Measurements from ENCODE around the gene GAL3ST2. TPM values are rescaled to one million over a fixed set of nuclear protein-coding genes. Genes with fewer than 3 reads are reported as not detected.

Gene GAL3ST2
- total and polyA plus RNA-seq, 2 experiments from 2014 or later: not detected

DNA sequence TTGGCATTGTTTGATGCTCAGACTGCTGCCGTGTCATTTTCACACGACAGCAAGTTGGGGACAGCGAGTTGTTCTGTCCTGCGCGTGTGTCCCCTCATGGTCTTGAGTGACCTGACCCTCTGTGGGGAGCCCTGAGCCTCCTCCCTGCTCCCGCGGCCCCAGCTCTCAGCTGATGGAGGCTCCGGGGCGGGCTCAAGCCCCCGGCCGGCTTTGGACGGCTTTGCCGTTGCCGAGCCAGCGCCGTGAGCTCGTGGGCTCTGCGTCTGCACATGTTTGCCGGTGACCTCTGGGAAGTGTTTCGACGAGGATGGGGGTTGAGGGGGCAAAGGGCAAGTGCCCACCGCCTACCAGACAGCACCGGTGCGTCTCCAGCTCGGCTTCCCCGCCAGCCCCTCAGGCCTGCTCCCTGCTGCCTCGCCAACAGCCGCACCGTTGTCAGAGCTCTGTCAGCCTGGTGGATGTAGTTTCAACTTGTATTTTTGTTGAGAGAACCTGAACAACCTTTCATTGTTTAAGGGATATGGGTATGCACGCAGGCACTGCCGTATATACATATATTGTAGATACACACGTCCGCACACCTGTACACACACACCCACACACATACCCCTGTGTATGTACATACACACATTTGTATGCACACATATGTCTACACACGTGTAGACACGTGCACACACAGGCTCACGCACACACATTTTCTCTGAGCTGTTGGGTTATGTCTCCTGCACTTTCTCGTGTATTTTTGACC is 68.4 kb downstream of the GAL3ST2 start:
- WGBS, 2 experiments (ENCODE audit: low coverage in 1 of 2, low lambda C conversion rate in 2 of 2, missing lambda C conversion rate in 2 of 2): 39 to 42% methylated on average over 37 of the region's 37 CpGs
- no peaks in the 10 kb centered on the region for H4K20me1 ChIP-seq (ENCODE audit: insufficient read depth)
- H3K9me3 ChIP-seq (ENCODE audit: low read depth): no peaks in the 10 kb centered on the region
- no peaks in the 10 kb centered on the region for H3K79me2 ChIP-seq (ENCODE audit: insufficient read depth)
- H3K4me1 ChIP-seq (ENCODE audit: insufficient read depth): no peaks in the 10 kb centered on the region
- in situ Hi-C loops (cut with MboI): no loop called here
- H3K9ac ChIP-seq: peak overlapping the region; percentile 63
- no peaks in the 10 kb centered on the region for H3K9me2 ChIP-seq (ENCODE audit: insufficient read depth)
- peaks cover 21% of the 10 kb centered on the region for H3K27me3 ChIP-seq (replicated peaks; ENCODE audit: insufficient read depth)
- H2AFZ ChIP-seq: peak overlapping the region; percentile 75
- no peak overlapping the region for H3K27ac ChIP-seq
- TF ChIP-seq EZH2 (IDR thresholded peaks at IDR 0.05; ENCODE audit: insufficient read depth, poor library complexity, severe bottlenecking) (no peak), EZH2phosphoT487 (IDR thresholded peaks at IDR 0.05; ENCODE audit: insufficient read depth, low read depth) (no peak)
- H3K4me3 ChIP-seq: peak overlapping the region; percentile 50; the same call in 1 of the 2 replicates
- H3K4me2 ChIP-seq (ENCODE audit: unreplicated experiment): peak overlapping the region; percentile 77
- no peaks in the 10 kb centered on the region for H3K36me3 ChIP-seq (ENCODE audit: low read depth)
- no peaks in the 10 kb centered on the region for H3F3A ChIP-seq (ENCODE audit: insufficient read depth)
- no peak for DNase-seq

DNA sequence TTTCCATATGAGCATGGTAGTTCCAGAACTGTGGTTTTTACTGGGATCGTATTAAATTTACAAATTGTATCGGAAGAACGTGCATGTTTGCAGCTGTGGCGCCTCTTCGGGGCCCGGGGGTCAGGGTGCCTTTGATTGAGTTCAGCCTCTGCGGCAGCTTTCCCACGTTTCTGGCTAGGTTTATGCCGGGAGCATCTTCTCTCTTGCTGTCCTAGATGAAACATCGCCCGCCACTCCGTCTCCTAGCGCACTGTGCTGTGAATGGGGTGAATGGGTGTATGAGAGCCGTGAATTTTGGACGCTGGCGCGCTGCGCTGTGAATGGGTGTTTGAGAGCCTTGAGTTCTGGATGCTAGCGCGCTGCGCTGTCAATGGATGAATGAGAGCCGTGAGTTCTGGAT is 69.8 kb downstream of the GAL3ST2 start:
- Histone ChIP-seq H3K27me3 (replicated peaks; ENCODE audit: insufficient read depth) (peaks cover 21% of the 10 kb centered on the region), H3K4me1 (ENCODE audit: insufficient read depth) (no peaks in the 10 kb centered on the region), H3K4me2 (ENCODE audit: unreplicated experiment) (no peak overlapping the region), H2AFZ (no peak overlapping the region), H4K20me1 (ENCODE audit: insufficient read depth) (no peaks in the 10 kb centered on the region), H3K9ac (no peak overlapping the region), H3K79me2 (ENCODE audit: insufficient read depth) (no peaks in the 10 kb centered on the region), H3K27ac (no peak overlapping the region), H3K9me2 (ENCODE audit: insufficient read depth) (no peaks in the 10 kb centered on the region), H3F3A (ENCODE audit: insufficient read depth) (no peaks in the 10 kb centered on the region), H3K9me3 (ENCODE audit: low read depth) (no peaks in the 10 kb centered on the region), H3K4me3 (no peak overlapping the region), H3K36me3 (ENCODE audit: low read depth) (no peaks in the 10 kb centered on the region)
- DNase-seq: no peak
- TF ChIP-seq EZH2 (IDR thresholded peaks at IDR 0.05; ENCODE audit: insufficient read depth, poor library complexity, severe bottlenecking): no peak
- no peak for TF ChIP-seq EZH2phosphoT487 (IDR thresholded peaks at IDR 0.05; ENCODE audit: insufficient read depth, low read depth)
- in situ Hi-C loops (cut with MboI): no loop called here
- 52 to 55% methylated on average over 21 to 22 of the region's 22 CpGs for WGBS, 2 experiments (ENCODE audit: low coverage in 1 of 2, low lambda C conversion rate in 2 of 2, missing lambda C conversion rate in 2 of 2)

DNA sequence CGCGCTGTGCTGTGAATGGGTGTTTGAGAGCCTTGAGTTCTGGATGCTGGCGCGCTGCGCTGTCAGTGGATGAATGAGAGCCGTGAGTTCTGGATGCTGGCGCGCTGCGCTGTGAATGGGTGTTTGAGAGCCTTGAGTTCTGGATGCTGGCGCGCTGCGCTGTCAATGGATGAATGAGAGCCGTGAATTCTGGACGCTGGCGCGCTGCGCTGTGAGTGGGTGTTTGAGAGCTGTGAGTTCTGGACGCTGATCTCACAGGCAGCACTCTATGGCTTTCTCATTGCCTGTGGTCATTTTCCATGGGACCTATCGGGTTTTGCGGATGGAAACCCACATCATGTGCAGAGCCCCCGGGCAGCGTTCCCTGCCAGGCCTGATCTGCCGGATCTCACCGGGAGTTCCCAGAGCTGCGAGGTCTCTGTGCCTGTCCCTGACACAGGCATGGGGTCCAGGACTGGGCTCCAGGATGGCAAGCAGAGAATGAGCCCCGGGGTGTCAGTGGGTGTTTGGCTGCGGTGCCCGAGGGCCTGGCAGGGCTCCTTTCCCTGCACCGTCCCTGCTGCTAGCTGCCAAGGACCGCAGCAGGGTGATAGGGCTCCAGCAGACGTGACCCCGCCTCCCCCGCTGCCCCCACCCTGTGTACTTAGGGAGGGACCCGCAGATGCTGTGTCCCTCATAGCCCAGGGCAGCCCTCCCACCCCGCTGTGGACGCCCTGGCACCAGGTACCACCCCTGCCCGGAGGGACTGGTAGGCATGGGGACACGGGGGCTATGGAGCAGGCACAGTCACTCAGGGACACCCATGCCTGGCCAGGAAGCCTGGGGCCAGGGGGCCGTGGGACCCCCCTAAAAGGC is 72.4 kb downstream of the GAL3ST2 start:
- no peaks in the 10 kb centered on the region for H4K20me1 ChIP-seq (ENCODE audit: insufficient read depth)
- H3K27me3 ChIP-seq (replicated peaks; ENCODE audit: insufficient read depth): peaks cover 21% of the 10 kb centered on the region
- H3F3A ChIP-seq (ENCODE audit: insufficient read depth): no peaks in the 10 kb centered on the region
- DNase-seq: no peak
- H3K9ac ChIP-seq: no peak overlapping the region
- WGBS, 2 experiments (ENCODE audit: low coverage in 1 of 2, low lambda C conversion rate in 2 of 2, missing lambda C conversion rate in 2 of 2): 73 to 76% methylated on average over 19 to 38 of the region's 39 CpGs
- no peaks in the 10 kb centered on the region for H3K36me3 ChIP-seq (ENCODE audit: low read depth)
- H2AFZ ChIP-seq: no peak overlapping the region
- H3K9me2 ChIP-seq (ENCODE audit: insufficient read depth): no peaks in the 10 kb centered on the region
- in situ Hi-C loops (cut with MboI): no loop called here
- no peak overlapping the region for H3K4me2 ChIP-seq (ENCODE audit: unreplicated experiment)
- no peak overlapping the region for H3K27ac ChIP-seq
- H3K4me1 ChIP-seq (ENCODE audit: insufficient read depth): no peaks in the 10 kb centered on the region
- no peak overlapping the region for H3K4me3 ChIP-seq
- H3K9me3 ChIP-seq (ENCODE audit: low read depth): no peaks in the 10 kb centered on the region
- TF ChIP-seq EZH2phosphoT487 (IDR thresholded peaks at IDR 0.05; ENCODE audit: insufficient read depth, low read depth) (no peak), EZH2 (IDR thresholded peaks at IDR 0.05; ENCODE audit: insufficient read depth, poor library complexity, severe bottlenecking) (no peak)
- no peaks in the 10 kb centered on the region for H3K79me2 ChIP-seq (ENCODE audit: insufficient read depth)

DNA sequence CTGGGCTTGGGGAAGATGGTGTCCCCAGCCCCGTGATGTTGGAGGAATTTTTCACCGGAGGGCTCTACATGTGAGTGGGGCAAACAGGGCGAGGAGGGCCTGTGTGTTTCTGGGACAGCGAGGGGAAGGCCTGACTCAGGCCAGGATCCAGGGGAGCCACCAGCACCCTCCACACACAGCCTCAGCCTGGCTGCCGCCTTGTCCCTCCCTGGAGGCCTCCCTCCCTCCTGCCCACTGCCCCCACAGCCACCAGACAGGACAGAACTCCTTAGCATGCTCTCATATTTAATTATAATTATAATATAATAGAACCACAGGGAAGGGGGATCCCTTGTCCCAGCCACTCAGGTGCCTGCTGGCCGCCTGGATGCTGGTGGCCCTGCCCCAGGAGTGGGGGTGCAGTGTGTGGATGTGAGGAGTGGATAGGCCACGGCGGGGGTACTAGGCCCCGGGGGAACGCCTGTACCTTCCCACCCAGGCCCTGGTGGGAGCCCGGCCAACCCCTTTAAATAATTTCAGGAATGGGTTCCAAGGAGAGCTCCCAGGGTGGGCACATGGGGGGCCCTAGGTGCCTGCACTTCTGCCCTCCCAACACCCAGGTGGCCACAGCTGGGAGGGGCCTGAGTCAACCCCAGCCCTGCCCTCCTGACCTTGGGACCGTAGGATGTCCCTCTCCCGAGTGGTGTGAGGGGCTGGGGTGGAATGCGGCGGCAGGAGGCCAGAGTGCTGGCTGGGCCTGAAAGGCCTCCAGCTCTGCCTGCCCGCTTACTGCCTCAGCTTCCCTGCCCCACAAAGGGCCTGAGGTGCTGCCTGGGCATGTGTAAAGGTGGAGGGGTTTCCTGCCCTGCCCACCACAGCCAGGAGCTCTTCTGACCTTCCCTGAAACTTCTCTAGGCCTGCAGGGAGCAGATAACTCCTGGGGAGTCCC is 73.3 kb downstream of the GAL3ST2 start:
- no peak overlapping the region for H3K4me2 ChIP-seq (ENCODE audit: unreplicated experiment)
- no peaks in the 10 kb centered on the region for H3K79me2 ChIP-seq (ENCODE audit: insufficient read depth)
- H3K9me3 ChIP-seq (ENCODE audit: low read depth): no peaks in the 10 kb centered on the region
- peaks cover 16% of the 10 kb centered on the region for H3K27me3 ChIP-seq (replicated peaks; ENCODE audit: insufficient read depth)
- no peak overlapping the region for H3K27ac ChIP-seq
- no peaks in the 10 kb centered on the region for H3K36me3 ChIP-seq (ENCODE audit: low read depth)
- no peak overlapping the region for H3K4me3 ChIP-seq
- H3F3A ChIP-seq (ENCODE audit: insufficient read depth): no peaks in the 10 kb centered on the region
- no peak overlapping the region for H2AFZ ChIP-seq
- no peak for TF ChIP-seq EZH2 (IDR thresholded peaks at IDR 0.05; ENCODE audit: insufficient read depth, poor library complexity, severe bottlenecking)
- no peak for TF ChIP-seq EZH2phosphoT487 (IDR thresholded peaks at IDR 0.05; ENCODE audit: insufficient read depth, low read depth)
- in situ Hi-C loops (cut with MboI): no loop called here
- H3K4me1 ChIP-seq (ENCODE audit: insufficient read depth): no peaks in the 10 kb centered on the region
- no peak overlapping the region for H3K9ac ChIP-seq
- no peaks in the 10 kb centered on the region for H3K9me2 ChIP-seq (ENCODE audit: insufficient read depth)
- 64 to 67% methylated on average over 16 of the region's 16 CpGs for WGBS, 2 experiments (ENCODE audit: low coverage in 1 of 2, low lambda C conversion rate in 2 of 2, missing lambda C conversion rate in 2 of 2)
- no peaks in the 10 kb centered on the region for H4K20me1 ChIP-seq (ENCODE audit: insufficient read depth)
- no peak for DNase-seq

Data from GM23248 (cell line).